ENCODE measurements around the gene ENO3. TPM values are rescaled to one million over a fixed set of nuclear protein-coding genes. Genes with fewer than 3 reads are reported as not detected.

The ENO3 gene
- total RNA-seq, 1 donor from 2014 or later: 44.5 TPM

- DNase-seq (ENCODE audit: low spot score): no peak
- Mint-ChIP-seq H3K9me3 (no peaks in the 10 kb centered on the region), H3K27me3 (ENCODE audit: insufficient read depth) (no peaks in the 10 kb centered on the region), H3K27ac (peak overlapping the region; percentile 24), H3K4me3 (no peak overlapping the region), H3K36me3 (ENCODE audit: low read depth) (peaks cover 54% of the 10 kb centered on the region), H3K4me1 (ENCODE audit: low read depth) (peaks cover 27% of the 10 kb centered on the region)
- intact Hi-C loops (cut with micrococcal nuclease): no loop called here
Measured at GRCh38 chr17:4973256-4974114, 22.6 kb downstream of the ENO3 start.

GRCh38 chr17:4974115-4974670, 23.3 kb downstream of the ENO3 start:
- peaks cover 55% of the 10 kb centered on the region for H3K36me3 Mint-ChIP-seq (ENCODE audit: low read depth)
- intact Hi-C loops (cut with micrococcal nuclease): no loop called here
- H3K27ac Mint-ChIP-seq: peak overlapping the region; percentile 24
- no peak overlapping the region for H3K4me3 Mint-ChIP-seq
- no peaks in the 10 kb centered on the region for H3K9me3 Mint-ChIP-seq
- H3K27me3 Mint-ChIP-seq (ENCODE audit: insufficient read depth): no peaks in the 10 kb centered on the region
- no peak for DNase-seq (ENCODE audit: low spot score)
- peaks cover 20% of the 10 kb centered on the region for H3K4me1 Mint-ChIP-seq (ENCODE audit: low read depth)

GRCh38 chr17:4978726-4979125, 27.8 kb downstream of the ENO3 start:
- intact Hi-C loops (cut with micrococcal nuclease): no loop called here

GRCh38 chr17:4980644-4981216, 29.8 kb downstream of the ENO3 start:
- Mint-ChIP-seq H3K4me1 (ENCODE audit: low read depth) (peaks cover 20% of the 10 kb centered on the region), H3K36me3 (ENCODE audit: low read depth) (peaks cover 40% of the 10 kb centered on the region), H3K27me3 (ENCODE audit: insufficient read depth) (no peaks in the 10 kb centered on the region), H3K9me3 (no peaks in the 10 kb centered on the region), H3K27ac (peak overlapping the region; percentile 56), H3K4me3 (no peak overlapping the region)
- peak; percentile 42 for DNase-seq (ENCODE audit: low spot score)
- intact Hi-C loops (cut with micrococcal nuclease): loop anchor here (1.0 to 2.0 kb wide), 5 partner anchors 8 to 82 kb away; partner anchors contain the start of genes INCA1, KIF1C and SPAG7

More at GRCh38 chr17:4978726-4979125, 27.8 kb downstream of the ENO3 start:
- Mint-ChIP-seq H3K4me3 (no peak overlapping the region), H3K36me3 (ENCODE audit: low read depth) (peaks cover 51% of the 10 kb centered on the region), H3K27ac (no peak overlapping the region), H3K27me3 (ENCODE audit: insufficient read depth) (no peaks in the 10 kb centered on the region), H3K4me1 (ENCODE audit: low read depth) (peaks cover 12% of the 10 kb centered on the region), H3K9me3 (no peaks in the 10 kb centered on the region)
- DNase-seq (ENCODE audit: low spot score): no peak

- H3K4me1 Mint-ChIP-seq (ENCODE audit: low read depth): peaks cover 29% of the 10 kb centered on the region
- no peak overlapping the region for H3K27ac Mint-ChIP-seq
- H3K4me3 Mint-ChIP-seq: no peak overlapping the region
- no peaks in the 10 kb centered on the region for H3K27me3 Mint-ChIP-seq (ENCODE audit: insufficient read depth)
- peaks cover 43% of the 10 kb centered on the region for H3K36me3 Mint-ChIP-seq (ENCODE audit: low read depth)
- intact Hi-C loops (cut with micrococcal nuclease): no loop called here
- no peaks in the 10 kb centered on the region for H3K9me3 Mint-ChIP-seq
- no peak for DNase-seq (ENCODE audit: low spot score)
Measured at GRCh38 chr17:4982305-4982704, 31.4 kb downstream of the ENO3 start.

- intact Hi-C loops (cut with micrococcal nuclease): loop anchor here (2.0 kb wide), 1 partner anchor 44 kb away; no protein-coding TSS in a partner anchor
- Mint-ChIP-seq H3K4me1 (ENCODE audit: low read depth) (peaks cover 39% of the 10 kb centered on the region), H3K27me3 (ENCODE audit: insufficient read depth) (no peaks in the 10 kb centered on the region), H3K27ac (peak overlapping the region; percentile 80), H3K36me3 (ENCODE audit: low read depth) (peaks cover 39% of the 10 kb centered on the region), H3K4me3 (peak overlapping the region; percentile 95), H3K9me3 (no peaks in the 10 kb centered on the region)
- no peak for DNase-seq (ENCODE audit: low spot score)
Measured at GRCh38 chr17:4986403-4986802, 35.5 kb downstream of the ENO3 start.

GRCh38 chr17:4986951-4987766, 36.2 kb downstream of the ENO3 start, which contains the start of gene CAMTA2:
Gene CAMTA2 (minus strand): TSS chr17:4987675. CDS start chr17:4986222, 1,453 bp downstream.
- H3K4me1 Mint-ChIP-seq (ENCODE audit: low read depth): peaks cover 39% of the 10 kb centered on the region
- peak within 1 kb of the TSS; percentile 95 for H3K4me3 Mint-ChIP-seq
- H3K27ac Mint-ChIP-seq: peak within 1 kb of the TSS; percentile 89
- intact Hi-C loops (cut with micrococcal nuclease): loop anchor here (1.0 to 2.0 kb wide), 4 partner anchors 10 to 44 kb away; partner anchors contain the start of genes INCA1, KIF1C and SPAG7
- H3K9me3 Mint-ChIP-seq: no peaks in the 10 kb centered on the region
- peak; percentile 82 for DNase-seq (ENCODE audit: low spot score)
- H3K27me3 Mint-ChIP-seq (ENCODE audit: insufficient read depth): no peaks in the 10 kb centered on the region
- H3K36me3 Mint-ChIP-seq (ENCODE audit: low read depth): peaks cover 39% of the 10 kb centered on the region

- intact Hi-C loops (cut with micrococcal nuclease): loop anchor here (1.0 to 2.0 kb wide), 5 partner anchors 8 to 43 kb away; partner anchors contain the start of genes INCA1, KIF1C and SPAG7
- Mint-ChIP-seq H3K9me3 (no peaks in the 10 kb centered on the region), H3K27ac (peak overlapping the region; percentile 89), H3K4me3 (peak overlapping the region; percentile 95), H3K27me3 (ENCODE audit: insufficient read depth) (no peaks in the 10 kb centered on the region), H3K4me1 (ENCODE audit: low read depth) (peaks cover 39% of the 10 kb centered on the region), H3K36me3 (ENCODE audit: low read depth) (peaks cover 32% of the 10 kb centered on the region)
- DNase-seq (ENCODE audit: low spot score): no peak
Measured at GRCh38 chr17:4987767-4988567, 37.0 kb downstream of the ENO3 start.

GRCh38 chr17:4994081-4994595, 43.2 kb downstream of the ENO3 start:
- Mint-ChIP-seq H3K4me3 (no peak overlapping the region), H3K9me3 (no peaks in the 10 kb centered on the region), H3K27me3 (ENCODE audit: insufficient read depth) (peaks cover 8% of the 10 kb centered on the region), H3K27ac (no peak overlapping the region), H3K4me1 (ENCODE audit: low read depth) (peaks cover 16% of the 10 kb centered on the region), H3K36me3 (ENCODE audit: low read depth) (peaks cover 13% of the 10 kb centered on the region)
- intact Hi-C loops (cut with micrococcal nuclease): no loop called here
- no peak for DNase-seq (ENCODE audit: low spot score)

GRCh38 chr17:4997302-4998026, 46.5 kb downstream of the ENO3 start, which contains the start of the genes INCA1 and KIF1C:
Gene INCA1 (minus strand): TSS chr17:4997522. CDS start chr17:4994437, 3,085 bp downstream.
Gene KIF1C (plus strand): TSS chr17:4997950. CDS start chr17:5000247, 2,297 bp downstream.
- DNase-seq (ENCODE audit: low spot score): peak; percentile 89
- intact Hi-C loops (cut with micrococcal nuclease): loop anchor here (1.0 to 5.0 kb wide), 7 partner anchors 10 to 285 kb away; partner anchors contain the start of genes CAMTA2, PFN1, RABEP1 and RNF167
- no peaks in the 10 kb centered on the region for H3K9me3 Mint-ChIP-seq
- peak within 1 kb of the TSS; percentile 90 for H3K27ac Mint-ChIP-seq
- peaks cover 19% of the 10 kb centered on the region for H3K4me1 Mint-ChIP-seq (ENCODE audit: low read depth)
- H3K4me3 Mint-ChIP-seq: peak within 1 kb of the TSS; percentile 90
- peaks cover 8% of the 10 kb centered on the region for H3K27me3 Mint-ChIP-seq (ENCODE audit: insufficient read depth)
- H3K36me3 Mint-ChIP-seq (ENCODE audit: low read depth): peaks cover 17% of the 10 kb centered on the region
